Neural cell (in vitro differentiated cells): Measurements from ENCODE around the gene TM9SF1. TPM values are rescaled to one million over a fixed set of nuclear protein-coding genes. Genes with fewer than 3 reads are reported as not detected.

Experiments used
- H2AFZ ChIP-seq: fragments of 200-600, 300-800 bp; sonication (generic), shearing (Covaris generic); 2 replicates; pipeline ENCODE4 v1.6.0; 2014; ENCODE audit warnings: low read depth, mild to moderate bottlenecking, antibody characterized with exemption, low read length, moderate library complexity
- H3F3A ChIP-seq: fragments of 200-600 bp; shearing (Covaris generic); 2 replicates; pipeline ENCODE4 v1.6.1; 2016; ENCODE audit warnings: mild to moderate bottlenecking, moderate library complexity, mixed read lengths, antibody characterized with exemption, low read length; ENCODE audit not compliant: insufficient read depth, poor library complexity, severe bottlenecking
- H3K27ac ChIP-seq: fragments of 200-600, 300-800 bp; sonication (generic), shearing (Covaris generic); 2 replicates; pipeline ENCODE4 v1.5.1; 2014; ENCODE audit warnings: mild to moderate bottlenecking, low read length, moderate library complexity
- H3K27me3 ChIP-seq: fragments of 300-800, 200-600 bp; sonication (generic), shearing (Covaris generic); 2 replicates; pipeline ENCODE4 v1.6.0; 2014; ENCODE audit warnings: mild to moderate bottlenecking, low read depth, low read length, moderate library complexity; ENCODE audit not compliant: insufficient read depth
- H3K36me3 ChIP-seq: fragments of 300-800, 200-600 bp; sonication (generic), shearing (Covaris generic); 2 replicates; pipeline ENCODE4 v1.5.1; 2014; ENCODE audit warnings: mild to moderate bottlenecking, antibody characterized with exemption, low read length, moderate library complexity; ENCODE audit not compliant: insufficient read depth
- H3K4me2 ChIP-seq: fragments of 300-800, 200-600 bp; sonication (generic), shearing (Covaris generic); 2 replicates; pipeline ENCODE4 v1.6.0; 2014; ENCODE audit warnings: mild to moderate bottlenecking, low read length
- H3K4me3 ChIP-seq: fragments of 300-800, 200-600 bp; sonication (generic), shearing (Covaris generic); 2 replicates; pipeline ENCODE4 v1.5.1; 2014; ENCODE audit warnings: mild to moderate bottlenecking, low read length, moderate library complexity
- H3K79me2 ChIP-seq: fragments of 200-600 bp; shearing (Covaris generic); replicated peaks from 2 replicates; pipeline ENCODE4 v1.6.0; 2014; ENCODE audit warnings: mild to moderate bottlenecking, low read length, moderate library complexity; ENCODE audit not compliant: insufficient read depth
- H3K9ac ChIP-seq: fragments of 300-800, 200-600 bp; sonication (generic), shearing (Covaris generic); 2 replicates; pipeline ENCODE4 v1.6.1; 2016; ENCODE audit warnings: mild to moderate bottlenecking, low read length, mixed read lengths
- H3K9me2 ChIP-seq: fragments of 200-600 bp; shearing (Covaris generic); 2 replicates; pipeline ENCODE4 v1.6.1; 2016; ENCODE audit warnings: mild to moderate bottlenecking, low read length, mixed read lengths; ENCODE audit not compliant: insufficient read depth
- H3K9me3 ChIP-seq: fragments of 200-600, 300-800 bp; sonication (generic), shearing (Covaris generic); 2 replicates; pipeline ENCODE4 v1.6.1; 2016; ENCODE audit warnings: mild to moderate bottlenecking, mixed run types, low read length, moderate library complexity, mixed read lengths
- H4K20me1 ChIP-seq: fragments of 200-600 bp; shearing (Covaris generic); 2 replicates; pipeline ENCODE4 v1.6.1; 2016; ENCODE audit warnings: mild to moderate bottlenecking, mixed run types; ENCODE audit not compliant: insufficient read depth
- EP300 ChIP-seq: fragments of 450-650 bp; conservative IDR thresholded peaks from 2 replicates; pipeline ENCODE4 v1.6.1; 2014; ENCODE audit warnings: antibody characterized with exemption, mild to moderate bottlenecking, moderate library complexity; ENCODE audit not compliant: poor library complexity, severe bottlenecking
- EZH2 ChIP-seq: fragments of 200-600, 300-800 bp; shearing (Covaris generic), sonication (generic); IDR thresholded peaks from 2 replicates; pipeline ENCODE4 v1.6.1; 2014; ENCODE audit warnings: antibody characterized with exemption, low read length, borderline replicate concordance, mild to moderate bottlenecking; ENCODE audit not compliant: insufficient read depth, poor library complexity, severe bottlenecking
- MXI1 ChIP-seq: fragments of 450-650 bp; conservative IDR thresholded peaks from 2 replicates; pipeline ENCODE4 v1.6.1; 2014; ENCODE audit warnings: antibody characterized with exemption, mild to moderate bottlenecking; ENCODE audit not compliant: poor library complexity, severe bottlenecking
- POLR2AphosphoS5 ChIP-seq: IDR thresholded peaks from 2 replicates; pipeline ENCODE4 v1.6.1; 2012
- RAD21 ChIP-seq: fragments of 450-650 bp; conservative IDR thresholded peaks from 2 replicates; pipeline ENCODE4 v1.6.1; 2014; ENCODE audit warnings: antibody characterized with exemption, mild to moderate bottlenecking, moderate library complexity
- SMC3 ChIP-seq: fragments of 450-650 bp; conservative IDR thresholded peaks from 2 replicates; pipeline ENCODE4 v1.6.1; 2014; ENCODE audit warnings: antibody characterized with exemption, mild to moderate bottlenecking, moderate library complexity; ENCODE audit not compliant: poor library complexity
- TAF1 ChIP-seq: IDR thresholded peaks from 2 replicates; pipeline ENCODE4 v1.6.1; 2012; ENCODE audit warnings: low read depth
- polyA plus RNA-seq: library from polyadenylated mRNA; depleted of rRNA; stranded (reverse); fragments of >200 nt; gene quantifications from 2 replicates; pipeline ENCODE4 v1.2.3, GENCODE V29; 2014
- TF ChIP-seq, protein P1 (sequence below): fragments of 450-650 bp; IDR thresholded peaks from 2 replicates; pipeline ENCODE4 v1.5.1; 2014; ENCODE audit warnings: antibody characterized with exemption, mild to moderate bottlenecking, moderate library complexity; ENCODE audit not compliant: poor library complexity, severe bottlenecking
- TF ChIP-seq, protein P2 (sequence below): IDR thresholded peaks from 2 replicates; pipeline ENCODE4 v1.6.1; 2012; ENCODE audit warnings: borderline replicate concordance

TM9SF1 gene
- polyA plus RNA-seq, 1 donor from 2014 or later = 25.1 TPM

DNA sequence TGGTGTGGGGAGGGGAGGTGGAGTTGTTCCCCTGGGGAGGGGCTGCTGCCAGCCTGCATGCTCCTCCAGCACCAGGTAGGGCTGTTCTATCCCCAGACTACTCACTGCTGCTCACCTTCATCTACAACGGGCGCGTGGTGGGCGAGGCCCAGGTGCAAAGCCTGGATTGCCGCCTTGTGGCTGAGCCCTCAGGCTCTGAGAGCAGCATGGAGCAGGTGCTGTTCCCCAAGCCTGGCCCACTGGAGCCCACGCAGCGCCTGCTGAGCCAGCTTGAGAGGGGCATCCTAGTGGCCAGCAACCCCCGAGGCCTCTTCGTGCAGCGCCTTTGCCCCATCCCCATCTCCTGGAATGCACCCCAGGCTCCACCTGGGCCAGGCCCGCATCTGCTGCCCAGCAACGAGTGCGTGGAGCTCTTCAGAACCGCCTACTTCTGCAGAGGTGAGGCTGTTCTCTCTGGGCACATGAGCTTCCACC, 30.7 kb downstream of the TM9SF1 start:
- H3K9me3 ChIP-seq = no peaks in the 10 kb centered on the region
- TF ChIP-seq EZH2 (no peak), TAF1 (no peak), MXI1 (no peak), RAD21 (no peak), POLR2AphosphoS5 (no peak), EP300 (no peak), SMC3 (no peak)
- TF ChIP-seq, protein P1, sequence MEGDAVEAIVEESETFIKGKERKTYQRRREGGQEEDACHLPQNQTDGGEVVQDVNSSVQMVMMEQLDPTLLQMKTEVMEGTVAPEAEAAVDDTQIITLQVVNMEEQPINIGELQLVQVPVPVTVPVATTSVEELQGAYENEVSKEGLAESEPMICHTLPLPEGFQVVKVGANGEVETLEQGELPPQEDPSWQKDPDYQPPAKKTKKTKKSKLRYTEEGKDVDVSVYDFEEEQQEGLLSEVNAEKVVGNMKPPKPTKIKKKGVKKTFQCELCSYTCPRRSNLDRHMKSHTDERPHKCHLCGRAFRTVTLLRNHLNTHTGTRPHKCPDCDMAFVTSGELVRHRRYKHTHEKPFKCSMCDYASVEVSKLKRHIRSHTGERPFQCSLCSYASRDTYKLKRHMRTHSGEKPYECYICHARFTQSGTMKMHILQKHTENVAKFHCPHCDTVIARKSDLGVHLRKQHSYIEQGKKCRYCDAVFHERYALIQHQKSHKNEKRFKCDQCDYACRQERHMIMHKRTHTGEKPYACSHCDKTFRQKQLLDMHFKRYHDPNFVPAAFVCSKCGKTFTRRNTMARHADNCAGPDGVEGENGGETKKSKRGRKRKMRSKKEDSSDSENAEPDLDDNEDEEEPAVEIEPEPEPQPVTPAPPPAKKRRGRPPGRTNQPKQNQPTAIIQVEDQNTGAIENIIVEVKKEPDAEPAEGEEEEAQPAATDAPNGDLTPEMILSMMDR = no peak
- TF ChIP-seq, protein P2, sequence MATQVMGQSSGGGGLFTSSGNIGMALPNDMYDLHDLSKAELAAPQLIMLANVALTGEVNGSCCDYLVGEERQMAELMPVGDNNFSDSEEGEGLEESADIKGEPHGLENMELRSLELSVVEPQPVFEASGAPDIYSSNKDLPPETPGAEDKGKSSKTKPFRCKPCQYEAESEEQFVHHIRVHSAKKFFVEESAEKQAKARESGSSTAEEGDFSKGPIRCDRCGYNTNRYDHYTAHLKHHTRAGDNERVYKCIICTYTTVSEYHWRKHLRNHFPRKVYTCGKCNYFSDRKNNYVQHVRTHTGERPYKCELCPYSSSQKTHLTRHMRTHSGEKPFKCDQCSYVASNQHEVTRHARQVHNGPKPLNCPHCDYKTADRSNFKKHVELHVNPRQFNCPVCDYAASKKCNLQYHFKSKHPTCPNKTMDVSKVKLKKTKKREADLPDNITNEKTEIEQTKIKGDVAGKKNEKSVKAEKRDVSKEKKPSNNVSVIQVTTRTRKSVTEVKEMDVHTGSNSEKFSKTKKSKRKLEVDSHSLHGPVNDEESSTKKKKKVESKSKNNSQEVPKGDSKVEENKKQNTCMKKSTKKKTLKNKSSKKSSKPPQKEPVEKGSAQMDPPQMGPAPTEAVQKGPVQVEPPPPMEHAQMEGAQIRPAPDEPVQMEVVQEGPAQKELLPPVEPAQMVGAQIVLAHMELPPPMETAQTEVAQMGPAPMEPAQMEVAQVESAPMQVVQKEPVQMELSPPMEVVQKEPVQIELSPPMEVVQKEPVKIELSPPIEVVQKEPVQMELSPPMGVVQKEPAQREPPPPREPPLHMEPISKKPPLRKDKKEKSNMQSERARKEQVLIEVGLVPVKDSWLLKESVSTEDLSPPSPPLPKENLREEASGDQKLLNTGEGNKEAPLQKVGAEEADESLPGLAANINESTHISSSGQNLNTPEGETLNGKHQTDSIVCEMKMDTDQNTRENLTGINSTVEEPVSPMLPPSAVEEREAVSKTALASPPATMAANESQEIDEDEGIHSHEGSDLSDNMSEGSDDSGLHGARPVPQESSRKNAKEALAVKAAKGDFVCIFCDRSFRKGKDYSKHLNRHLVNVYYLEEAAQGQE = no peak
- H3K9ac ChIP-seq = no peak overlapping the region
- no peaks in the 10 kb centered on the region for H3K36me3 ChIP-seq
- H3K27me3 ChIP-seq = no peaks in the 10 kb centered on the region
- no peaks in the 10 kb centered on the region for H3K9me2 ChIP-seq
- no peak overlapping the region for H3K27ac ChIP-seq
- H3K79me2 ChIP-seq = no peaks in the 10 kb centered on the region
- H4K20me1 ChIP-seq = no peaks in the 10 kb centered on the region
- H3K4me3 ChIP-seq = no peak overlapping the region
- H2AFZ ChIP-seq = no peak overlapping the region
- no peaks in the 10 kb centered on the region for H3F3A ChIP-seq
- no peak overlapping the region for H3K4me2 ChIP-seq

DNA sequence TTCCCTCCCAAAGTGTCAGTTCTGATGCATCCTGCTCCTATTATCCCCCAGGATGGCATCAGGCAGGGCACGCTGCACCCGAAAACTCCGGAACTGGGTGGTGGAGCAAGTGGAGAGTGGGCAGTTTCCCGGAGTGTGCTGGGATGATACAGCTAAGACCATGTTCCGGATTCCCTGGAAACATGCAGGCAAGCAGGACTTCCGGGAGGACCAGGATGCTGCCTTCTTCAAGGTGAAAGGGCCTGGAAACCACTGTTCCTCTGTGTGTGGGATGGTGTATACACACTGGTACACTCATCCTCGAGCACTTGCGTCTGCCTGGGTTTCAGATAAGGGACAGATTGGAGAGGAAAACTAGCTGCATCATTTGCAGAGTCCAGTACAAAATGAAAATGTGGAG, 33.1 kb downstream of the TM9SF1 start:
- Histone ChIP-seq H3K9ac (no peak overlapping the region), H3K4me3 (no peak overlapping the region)

More for the DNA sequence above, 33.1 kb downstream of the TM9SF1 start:
- TF ChIP-seq POLR2AphosphoS5 = no peak
- no peak for TF ChIP-seq MXI1
- no peak for TF ChIP-seq TAF1
- TF ChIP-seq, protein P1 = no peak
- Histone ChIP-seq H3K27me3 (no peaks in the 10 kb centered on the region), H3F3A (no peaks in the 10 kb centered on the region), H3K36me3 (no peaks in the 10 kb centered on the region), H4K20me1 (no peaks in the 10 kb centered on the region), H3K9me3 (no peaks in the 10 kb centered on the region), H3K4me2 (no peak overlapping the region), H3K79me2 (no peaks in the 10 kb centered on the region), H3K9me2 (no peaks in the 10 kb centered on the region), H3K27ac (no peak overlapping the region), H2AFZ (no peak overlapping the region)
